Endothelial cell of umbilical vein (primary cell): ENCODE data around the gene ARL11.

Experiments
- EZH2 ChIP-seq: IDR thresholded peaks from 2 replicates; pipeline ENCODE4 v1.6.1; 2012; ENCODE audit warnings: borderline replicate concordance, low read depth, mild to moderate bottlenecking, moderate library complexity, low read length, inconsistent platforms; ENCODE audit not compliant: severe bottlenecking
- FOS ChIP-seq: IDR thresholded peaks from 2 replicates; pipeline ENCODE4 v1.6.1; 2011; ENCODE audit warnings: mild to moderate bottlenecking, low read length, moderate library complexity, borderline replicate concordance; ENCODE audit not compliant: insufficient read depth
- GATA2 ChIP-seq: IDR thresholded peaks from 2 replicates; pipeline ENCODE4 v1.7.0; 2011; ENCODE audit warnings: low read depth, mild to moderate bottlenecking, moderate library complexity, mixed read lengths, low read length; ENCODE audit not compliant: insufficient read length, insufficient read depth
- JUN ChIP-seq: IDR thresholded peaks from 2 replicates; pipeline ENCODE4 v1.6.1; 2011; ENCODE audit warnings: borderline replicate concordance, low read depth; ENCODE audit not compliant: insufficient read length, insufficient read depth
- MYC ChIP-seq: IDR thresholded peaks from one replicate; pipeline ENCODE4 v1.6.1; 2011; ENCODE audit warnings: mild to moderate bottlenecking, low read depth, low read length
- POLR2A ChIP-seq: IDR thresholded peaks from 2 replicates; pipeline ENCODE4 v1.6.1; 2012; ENCODE audit warnings: low read depth, mild to moderate bottlenecking, control low read depth, low read length
- POLR2AphosphoS5 ChIP-seq: IDR thresholded peaks from 2 replicates; pipeline ENCODE4 v1.6.1; 2012; ENCODE audit warnings: low read depth, mild to moderate bottlenecking, control low read depth, low read length, moderate library complexity; ENCODE audit not compliant: insufficient read depth
- TF ChIP-seq, protein P1 (sequence below), 2 donors: IDR thresholded peaks; 1 replicate in 1 of 2; 2 replicates in 1 of 2; pipeline ENCODE4 v1.5.1; 2011; ENCODE audit warnings: low read length in 2 of 2, mild to moderate bottlenecking in 2 of 2, moderate library complexity in 2 of 2, control low read depth in 1 of 2, inconsistent platforms in 1 of 2, low read depth in 1 of 2; ENCODE audit not compliant: insufficient read depth in 1 of 2; ENCODE audit errors: extremely low read depth in 1 of 2
- TF ChIP-seq, protein P2 (sequence below): IDR thresholded peaks from 2 replicates; pipeline ENCODE4 v1.6.1; 2011; ENCODE audit not compliant: insufficient read depth, insufficient read length

DNA sequence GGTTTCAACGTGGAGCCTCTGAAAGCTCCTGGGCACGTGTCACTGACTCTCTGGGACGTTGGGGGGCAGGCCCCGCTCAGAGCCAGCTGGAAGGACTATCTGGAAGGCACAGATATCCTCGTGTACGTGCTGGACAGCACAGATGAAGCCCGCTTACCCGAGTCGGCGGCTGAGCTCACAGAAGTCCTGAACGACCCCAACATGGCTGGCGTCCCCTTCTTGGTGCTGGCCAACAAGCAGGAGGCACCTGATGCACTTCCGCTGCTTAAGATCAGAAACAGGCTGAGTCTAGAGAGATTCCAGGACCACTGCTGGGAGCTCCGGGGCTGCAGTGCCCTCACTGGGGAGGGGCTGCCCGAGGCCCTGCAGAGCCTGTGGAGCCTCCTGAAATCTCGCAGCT lies 2.3 kb downstream of the ARL11 start:
- TF ChIP-seq, protein P1, sequence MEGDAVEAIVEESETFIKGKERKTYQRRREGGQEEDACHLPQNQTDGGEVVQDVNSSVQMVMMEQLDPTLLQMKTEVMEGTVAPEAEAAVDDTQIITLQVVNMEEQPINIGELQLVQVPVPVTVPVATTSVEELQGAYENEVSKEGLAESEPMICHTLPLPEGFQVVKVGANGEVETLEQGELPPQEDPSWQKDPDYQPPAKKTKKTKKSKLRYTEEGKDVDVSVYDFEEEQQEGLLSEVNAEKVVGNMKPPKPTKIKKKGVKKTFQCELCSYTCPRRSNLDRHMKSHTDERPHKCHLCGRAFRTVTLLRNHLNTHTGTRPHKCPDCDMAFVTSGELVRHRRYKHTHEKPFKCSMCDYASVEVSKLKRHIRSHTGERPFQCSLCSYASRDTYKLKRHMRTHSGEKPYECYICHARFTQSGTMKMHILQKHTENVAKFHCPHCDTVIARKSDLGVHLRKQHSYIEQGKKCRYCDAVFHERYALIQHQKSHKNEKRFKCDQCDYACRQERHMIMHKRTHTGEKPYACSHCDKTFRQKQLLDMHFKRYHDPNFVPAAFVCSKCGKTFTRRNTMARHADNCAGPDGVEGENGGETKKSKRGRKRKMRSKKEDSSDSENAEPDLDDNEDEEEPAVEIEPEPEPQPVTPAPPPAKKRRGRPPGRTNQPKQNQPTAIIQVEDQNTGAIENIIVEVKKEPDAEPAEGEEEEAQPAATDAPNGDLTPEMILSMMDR (IDR thresholded peaks at IDR 0.05; ENCODE audit: extremely low read depth in 1 of 2, insufficient read depth in 1 of 2, low read depth in 1 of 2, low read length in 2 of 2): no peak
- TF ChIP-seq, protein P2, sequence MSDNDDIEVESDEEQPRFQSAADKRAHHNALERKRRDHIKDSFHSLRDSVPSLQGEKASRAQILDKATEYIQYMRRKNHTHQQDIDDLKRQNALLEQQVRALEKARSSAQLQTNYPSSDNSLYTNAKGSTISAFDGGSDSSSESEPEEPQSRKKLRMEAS: no peak
- no peak for TF ChIP-seq POLR2AphosphoS5
- TF ChIP-seq GATA2: no peak
- no peak for TF ChIP-seq EZH2
- no peak for TF ChIP-seq FOS
- no peak for TF ChIP-seq POLR2A
- TF ChIP-seq JUN: no peak
- no peak for TF ChIP-seq MYC
